Neuron (in vitro differentiated cells): ENCODE results near the gene COL5A1.

ENCODE experiments used
- H2AFZ ChIP-seq: one replicate; pipeline ENCODE4 v1.6.1; 2013; ENCODE audit warnings: low read depth, mild to moderate bottlenecking, inconsistent platforms, low read length, moderate library complexity
- H3K27me3 ChIP-seq: one replicate; pipeline ENCODE4 v1.6.1; 2013; ENCODE audit warnings: low read length; ENCODE audit not compliant: insufficient read depth
- H3K36me3 ChIP-seq: one replicate; pipeline ENCODE4 v1.6.1; 2013; ENCODE audit warnings: low read length; ENCODE audit not compliant: insufficient read depth
- H3K4me1 ChIP-seq: one replicate; pipeline ENCODE4 v1.6.1; 2013; ENCODE audit warnings: low read length; ENCODE audit not compliant: insufficient read depth
- H3K4me3 ChIP-seq: 2 replicates; pipeline ENCODE4 v1.5.1; 2013; ENCODE audit warnings: mild to moderate bottlenecking, low read length, moderate library complexity
- H3K9me3 ChIP-seq: one replicate; pipeline ENCODE4 v1.6.1; 2013; ENCODE audit warnings: low read length

The COL5A1 gene

DNA sequence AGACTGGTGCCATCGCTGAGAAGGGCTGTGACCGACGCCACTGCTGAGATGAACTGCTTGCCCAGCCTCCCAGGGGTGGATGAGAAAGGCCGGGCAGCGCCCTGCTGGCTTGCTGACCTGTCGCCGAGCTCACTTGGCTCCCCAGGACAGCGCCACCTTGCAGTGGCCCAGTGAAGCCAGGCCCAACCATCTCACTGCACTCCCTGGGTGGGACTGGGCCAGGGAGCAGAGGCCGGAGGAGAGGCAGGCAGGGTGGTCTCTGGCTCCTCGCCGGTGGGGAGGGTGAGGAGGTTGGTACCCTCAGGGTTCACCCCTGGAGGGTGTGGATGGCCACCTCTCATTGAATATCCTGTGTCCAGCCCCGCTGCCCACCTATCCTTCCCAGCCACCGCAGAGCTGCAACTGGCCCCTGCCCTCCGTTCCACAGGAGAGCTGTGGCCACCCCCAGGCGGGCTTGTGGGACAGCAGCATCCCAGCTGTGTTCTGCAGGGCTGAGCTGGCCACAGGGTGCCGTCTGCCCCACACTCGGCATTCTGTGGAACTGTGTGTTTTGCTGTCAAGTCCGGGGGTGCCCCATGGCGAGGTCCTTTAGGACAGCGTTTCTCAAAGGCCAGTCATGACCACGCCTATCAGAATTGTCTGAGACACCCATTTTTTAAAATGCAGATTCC, 198.0 kb downstream of the COL5A1 start:
- H3K4me3 ChIP-seq: no peak overlapping the region
- H3K27me3 ChIP-seq: peaks cover 6% of the 10 kb centered on the region
- no peaks in the 10 kb centered on the region for H3K4me1 ChIP-seq
- H3K36me3 ChIP-seq: no peaks in the 10 kb centered on the region
- H2AFZ ChIP-seq: no peak overlapping the region
- H3K9me3 ChIP-seq: no peaks in the 10 kb centered on the region

DNA sequence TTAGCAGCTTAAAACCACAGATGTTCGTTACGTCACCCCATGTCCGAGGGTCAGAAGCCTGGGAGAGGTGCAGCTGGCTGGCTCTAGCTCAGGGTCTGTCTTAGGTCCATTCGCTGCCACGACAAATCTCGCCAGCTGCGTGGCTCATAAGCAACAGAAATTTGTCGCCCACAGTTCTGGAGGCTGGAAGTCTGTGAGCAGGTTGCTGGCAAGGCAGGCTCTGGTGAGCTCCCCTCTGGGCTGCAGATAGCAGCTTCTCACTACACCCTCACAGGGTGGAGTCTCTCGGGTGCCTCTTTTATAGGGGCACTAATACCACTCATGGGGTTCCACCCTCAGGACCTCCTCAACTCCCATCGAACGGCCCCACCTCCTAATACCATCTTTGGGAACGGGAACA, 198.9 kb downstream of the COL5A1 start:
- no peaks in the 10 kb centered on the region for H3K36me3 ChIP-seq
- no peaks in the 10 kb centered on the region for H3K9me3 ChIP-seq
- H2AFZ ChIP-seq: no peak overlapping the region
- no peak overlapping the region for H3K4me3 ChIP-seq
- H3K27me3 ChIP-seq: peaks cover 6% of the 10 kb centered on the region
- no peaks in the 10 kb centered on the region for H3K4me1 ChIP-seq

GRCh38 chr9:134841180-134841904, 199.7 kb downstream of the COL5A1 start:
- H3K9me3 ChIP-seq: no peaks in the 10 kb centered on the region

GRCh38 chr9:134842321-134842720, 200.7 kb downstream of the COL5A1 start:
- H3K27me3 ChIP-seq: peaks cover 6% of the 10 kb centered on the region
- H2AFZ ChIP-seq: no peak overlapping the region
- no peaks in the 10 kb centered on the region for H3K9me3 ChIP-seq
- no peaks in the 10 kb centered on the region for H3K4me1 ChIP-seq
- H3K36me3 ChIP-seq: no peaks in the 10 kb centered on the region
- no peak overlapping the region for H3K4me3 ChIP-seq

More at GRCh38 chr9:134841180-134841904, 199.7 kb downstream of the COL5A1 start:
- H3K36me3 ChIP-seq: no peaks in the 10 kb centered on the region
- no peak overlapping the region for H3K4me3 ChIP-seq
- peaks cover 6% of the 10 kb centered on the region for H3K27me3 ChIP-seq
- no peaks in the 10 kb centered on the region for H3K4me1 ChIP-seq
- H2AFZ ChIP-seq: no peak overlapping the region

DNA sequence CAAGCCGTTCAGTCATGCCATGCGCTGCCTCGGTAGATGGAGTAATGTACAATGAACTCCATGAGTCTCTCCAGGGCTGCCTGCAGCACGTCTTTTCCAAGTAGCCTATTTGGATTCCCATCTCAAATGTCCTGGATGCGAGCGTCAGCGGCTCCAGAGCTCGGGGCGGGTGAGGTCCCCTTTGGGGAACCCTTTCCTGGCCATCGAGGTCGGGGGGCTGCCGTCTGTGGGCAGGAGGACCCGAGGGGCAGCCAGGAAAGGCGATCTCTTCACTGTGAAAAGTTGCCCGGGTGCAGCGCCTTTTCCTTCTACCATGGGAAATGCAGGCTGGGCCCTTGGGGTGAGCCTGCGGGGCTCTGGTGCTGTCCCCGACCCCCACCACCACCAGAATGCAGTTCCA, 202.1 kb downstream of the COL5A1 start:
- H3K27me3 ChIP-seq: peaks cover 6% of the 10 kb centered on the region
- no peaks in the 10 kb centered on the region for H3K4me1 ChIP-seq
- H3K9me3 ChIP-seq: no peaks in the 10 kb centered on the region
- H3K4me3 ChIP-seq: no peak overlapping the region
- no peaks in the 10 kb centered on the region for H3K36me3 ChIP-seq
- no peak overlapping the region for H2AFZ ChIP-seq

GRCh38 chr9:134844821-134845220, 203.2 kb downstream of the COL5A1 start:
- no peaks in the 10 kb centered on the region for H3K36me3 ChIP-seq
- no peak overlapping the region for H3K4me3 ChIP-seq
- no peaks in the 10 kb centered on the region for H3K4me1 ChIP-seq
- no peaks in the 10 kb centered on the region for H3K9me3 ChIP-seq
- H2AFZ ChIP-seq: no peak overlapping the region
- peaks cover 6% of the 10 kb centered on the region for H3K27me3 ChIP-seq

- Histone ChIP-seq H3K27me3 (peaks cover 6% of the 10 kb centered on the region), H3K4me1 (no peaks in the 10 kb centered on the region), H2AFZ (no peak overlapping the region), H3K36me3 (no peaks in the 10 kb centered on the region), H3K9me3 (no peaks in the 10 kb centered on the region), H3K4me3 (no peak overlapping the region)
Observed at GRCh38 chr9:134846187-134846586, 204.6 kb downstream of the COL5A1 start.

DNA sequence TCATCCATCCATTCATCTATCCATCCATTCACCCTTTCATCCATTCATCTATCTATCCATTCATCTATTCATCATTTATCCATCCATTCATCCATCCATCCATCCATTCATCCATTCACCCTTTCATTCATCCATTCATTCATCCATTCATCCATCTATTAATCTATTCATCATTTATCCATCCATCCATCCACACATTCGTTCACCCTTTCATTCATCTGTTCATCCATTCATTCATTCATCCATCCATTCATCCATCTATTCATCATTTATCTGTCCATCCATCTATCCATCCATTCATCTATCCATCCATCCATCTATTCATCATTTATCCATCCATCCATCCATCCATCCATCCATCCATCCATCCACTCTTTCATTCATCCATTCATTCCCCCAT, 205.1 kb downstream of the COL5A1 start:
- H2AFZ ChIP-seq: no peak overlapping the region
- H3K27me3 ChIP-seq: peaks cover 4% of the 10 kb centered on the region
- H3K9me3 ChIP-seq: no peaks in the 10 kb centered on the region
- H3K4me3 ChIP-seq: no peak overlapping the region
- H3K36me3 ChIP-seq: no peaks in the 10 kb centered on the region
- no peaks in the 10 kb centered on the region for H3K4me1 ChIP-seq

DNA sequence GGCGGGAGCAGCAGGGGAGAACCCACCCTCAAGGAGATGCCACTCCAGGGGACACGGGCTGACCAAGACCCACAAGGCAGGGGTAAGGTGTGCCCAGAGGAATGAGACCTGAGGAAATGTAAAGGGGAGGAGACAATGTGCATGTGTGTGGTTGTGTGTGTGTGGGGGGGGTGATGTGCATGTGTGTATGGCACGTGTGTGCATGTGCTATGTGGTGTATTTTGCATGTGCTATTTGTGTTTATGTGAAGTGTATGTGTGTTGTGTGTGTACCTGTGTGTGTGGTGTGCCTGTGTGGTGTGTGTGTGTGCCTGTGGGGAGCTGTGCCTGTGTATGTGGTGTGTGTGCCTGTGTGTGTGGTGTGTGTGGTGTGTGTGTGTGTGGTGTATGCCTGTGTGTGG, 205.5 kb downstream of the COL5A1 start:
- H3K27me3 ChIP-seq: peaks cover 4% of the 10 kb centered on the region
- H3K9me3 ChIP-seq: no peaks in the 10 kb centered on the region
- no peak overlapping the region for H2AFZ ChIP-seq
- H3K4me3 ChIP-seq: no peak overlapping the region
- H3K36me3 ChIP-seq: no peaks in the 10 kb centered on the region
- H3K4me1 ChIP-seq: no peaks in the 10 kb centered on the region

DNA sequence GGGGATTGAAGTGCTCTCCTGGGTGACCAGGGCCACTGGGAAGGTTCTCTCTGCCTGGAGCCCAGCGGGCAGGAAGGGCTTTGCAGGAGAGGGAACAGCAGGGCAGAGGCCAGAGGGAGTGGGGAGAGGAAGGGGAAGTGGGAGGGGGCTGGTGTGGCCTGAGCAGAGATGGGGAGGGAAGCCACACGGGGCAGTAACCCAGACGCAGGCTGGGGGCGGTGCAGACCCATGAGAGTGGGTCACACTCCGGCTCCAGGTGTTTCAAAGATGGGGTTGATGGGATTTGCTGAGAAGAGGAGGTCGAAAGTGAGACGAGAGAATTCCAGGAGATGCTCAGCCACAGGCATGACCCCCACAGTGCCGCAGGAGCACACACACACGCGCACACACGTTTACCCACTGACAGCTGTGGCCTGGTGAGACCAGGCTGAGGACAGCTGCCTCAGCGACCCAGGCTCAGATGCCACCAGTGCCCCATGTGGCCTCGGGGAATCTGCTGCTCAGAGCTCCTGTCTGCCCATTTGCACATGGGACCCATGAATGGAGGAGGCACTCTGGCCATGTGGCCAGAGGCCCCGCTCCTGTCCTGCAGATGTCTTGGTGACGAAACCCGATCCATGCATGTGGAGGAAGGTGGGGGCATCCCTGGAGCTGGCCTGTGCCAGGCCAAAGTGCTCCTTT, 206.3 kb downstream of the COL5A1 start:
- no peak overlapping the region for H3K4me3 ChIP-seq
- no peaks in the 10 kb centered on the region for H3K9me3 ChIP-seq
- no peaks in the 10 kb centered on the region for H3K36me3 ChIP-seq
- H2AFZ ChIP-seq: no peak overlapping the region
- H3K27me3 ChIP-seq: peaks cover 4% of the 10 kb centered on the region
- no peaks in the 10 kb centered on the region for H3K4me1 ChIP-seq

- Histone ChIP-seq H3K4me3 (no peak overlapping the region), H2AFZ (no peak overlapping the region), H3K36me3 (no peaks in the 10 kb centered on the region), H3K27me3 (peaks cover 2% of the 10 kb centered on the region), H3K4me1 (no peaks in the 10 kb centered on the region), H3K9me3 (no peaks in the 10 kb centered on the region)
Observed at GRCh38 chr9:134848504-134848903, 206.9 kb downstream of the COL5A1 start.

DNA sequence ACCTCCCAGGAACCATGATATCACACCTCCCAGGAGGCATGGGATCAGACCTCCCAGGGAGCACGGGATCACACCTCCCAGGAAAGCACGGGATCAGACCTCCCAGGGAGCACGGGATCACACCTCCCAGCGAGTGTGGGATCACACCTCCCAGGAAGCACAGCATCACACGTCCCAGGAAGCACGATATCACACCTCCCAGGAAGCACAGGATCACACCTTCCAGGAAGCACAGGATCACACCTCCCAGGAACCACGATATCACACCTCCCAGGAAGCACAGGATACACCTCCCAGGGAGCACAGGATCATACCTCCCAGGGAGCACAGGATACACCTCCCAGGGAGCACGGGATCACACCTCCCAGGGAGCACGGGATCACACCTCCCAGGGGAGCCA, 209.0 kb downstream of the COL5A1 start:
- no peak overlapping the region for H2AFZ ChIP-seq
- H3K4me1 ChIP-seq: no peaks in the 10 kb centered on the region
- H3K36me3 ChIP-seq: no peaks in the 10 kb centered on the region
- H3K4me3 ChIP-seq: no peak overlapping the region
- no peaks in the 10 kb centered on the region for H3K9me3 ChIP-seq
- no peaks in the 10 kb centered on the region for H3K27me3 ChIP-seq

GRCh38 chr9:134851020-134851419, 209.4 kb downstream of the COL5A1 start:
- Histone ChIP-seq H3K4me1 (no peaks in the 10 kb centered on the region), H3K9me3 (no peaks in the 10 kb centered on the region), H3K4me3 (no peak overlapping the region), H2AFZ (no peak overlapping the region), H3K27me3 (no peaks in the 10 kb centered on the region), H3K36me3 (no peaks in the 10 kb centered on the region)
